ENCODE data around the gene NR3C2.

The NR3C2 gene

GRCh38 chr4:148366251-148366650 lies 76.0 kb downstream of the NR3C2 start:
- no peaks in the 10 kb centered on the region for H3K36me3 ChIP-seq (ENCODE audit: low read depth)
- no peaks in the 10 kb centered on the region for H3K4me1 ChIP-seq (ENCODE audit: insufficient read depth, poor library complexity, severe bottlenecking)
- DNase-seq (ENCODE audit: low spot score) (no peak), ATAC-seq (ENCODE audit: low read depth) (no peak)
- no peak overlapping the region for H3K4me3 ChIP-seq (ENCODE audit: severe bottlenecking)
- no peak for TF ChIP-seq CTCF (IDR thresholded peaks at IDR 0.05; ENCODE audit: poor library complexity, severe bottlenecking)
- H3K27me3 ChIP-seq (ENCODE audit: insufficient read depth, poor library complexity, severe bottlenecking): peaks cover 3% of the 10 kb centered on the region
- no peak overlapping the region for H3K27ac ChIP-seq (ENCODE audit: poor library complexity, severe bottlenecking)
- no peaks in the 10 kb centered on the region for H3K9me3 ChIP-seq (ENCODE audit: severe bottlenecking)

DNA sequence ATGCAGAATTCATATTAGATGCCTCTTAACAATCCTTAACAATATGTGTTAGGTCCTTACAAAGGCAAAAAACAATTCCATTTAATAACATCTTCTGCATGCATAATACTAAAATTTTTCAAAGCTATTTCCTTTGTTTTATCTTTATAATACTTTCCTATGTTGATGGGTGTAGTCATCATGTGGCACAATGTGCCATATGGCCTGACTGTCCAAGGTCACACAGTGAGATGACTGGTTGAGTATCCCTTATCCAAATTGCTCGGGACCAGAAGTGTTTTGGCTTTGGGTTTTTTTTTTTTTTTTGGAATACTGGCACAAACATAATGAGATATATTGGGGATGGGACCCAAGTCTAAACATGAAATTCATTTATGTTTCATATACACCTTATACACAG lies 77.7 kb downstream of the NR3C2 start:
- H3K27me3 ChIP-seq (ENCODE audit: insufficient read depth, poor library complexity, severe bottlenecking): peaks cover 3% of the 10 kb centered on the region
- H3K9me3 ChIP-seq (ENCODE audit: severe bottlenecking): no peaks in the 10 kb centered on the region
- H3K36me3 ChIP-seq (ENCODE audit: low read depth): no peaks in the 10 kb centered on the region
- H3K4me1 ChIP-seq (ENCODE audit: insufficient read depth, poor library complexity, severe bottlenecking): no peaks in the 10 kb centered on the region
- DNase-seq (ENCODE audit: low spot score) (no peak), ATAC-seq (ENCODE audit: low read depth) (no peak)
- no peak overlapping the region for H3K4me3 ChIP-seq (ENCODE audit: severe bottlenecking)
- H3K27ac ChIP-seq (ENCODE audit: poor library complexity, severe bottlenecking): no peak overlapping the region
- no peak for TF ChIP-seq CTCF (IDR thresholded peaks at IDR 0.05; ENCODE audit: poor library complexity, severe bottlenecking)

DNA sequence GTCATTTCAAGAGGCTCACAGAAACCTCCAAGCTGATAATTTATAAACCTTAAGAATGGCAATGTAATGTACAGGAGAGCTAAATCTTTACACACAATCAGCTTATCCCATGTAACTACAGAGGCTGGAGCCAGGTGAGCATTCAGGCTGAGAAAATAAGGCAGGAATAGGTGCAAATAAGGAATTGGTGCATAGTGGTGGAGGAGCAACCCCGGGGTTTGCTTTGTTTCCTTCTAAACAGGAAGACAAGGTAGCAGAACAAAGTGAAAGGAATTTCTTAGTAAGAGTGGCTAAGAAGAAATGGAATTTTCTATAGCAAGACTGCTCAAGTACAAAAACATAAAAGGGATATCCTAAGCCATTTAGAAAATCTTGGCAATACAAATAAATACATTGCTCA lies 82.4 kb downstream of the NR3C2 start:
- Histone ChIP-seq H3K4me1 (ENCODE audit: insufficient read depth, poor library complexity, severe bottlenecking) (no peaks in the 10 kb centered on the region), H3K27ac (ENCODE audit: poor library complexity, severe bottlenecking) (no peak overlapping the region), H3K9me3 (ENCODE audit: severe bottlenecking) (no peaks in the 10 kb centered on the region), H3K4me3 (ENCODE audit: severe bottlenecking) (no peak overlapping the region), H3K36me3 (ENCODE audit: low read depth) (no peaks in the 10 kb centered on the region), H3K27me3 (ENCODE audit: insufficient read depth, poor library complexity, severe bottlenecking) (no peaks in the 10 kb centered on the region)
- no peak for ATAC-seq (ENCODE audit: low read depth)
- no peak for TF ChIP-seq CTCF (IDR thresholded peaks at IDR 0.05; ENCODE audit: poor library complexity, severe bottlenecking)
- no peak for DNase-seq (ENCODE audit: low spot score)

- ATAC-seq (ENCODE audit: low read depth) (no peak), DNase-seq (ENCODE audit: low spot score) (no peak)
- no peak overlapping the region for H3K4me3 ChIP-seq (ENCODE audit: severe bottlenecking)
- no peak overlapping the region for H3K27ac ChIP-seq (ENCODE audit: poor library complexity, severe bottlenecking)
- no peaks in the 10 kb centered on the region for H3K4me1 ChIP-seq (ENCODE audit: insufficient read depth, poor library complexity, severe bottlenecking)
- H3K27me3 ChIP-seq (ENCODE audit: insufficient read depth, poor library complexity, severe bottlenecking): no peaks in the 10 kb centered on the region
- TF ChIP-seq CTCF (IDR thresholded peaks at IDR 0.05; ENCODE audit: poor library complexity, severe bottlenecking): no peak
- no peaks in the 10 kb centered on the region for H3K36me3 ChIP-seq (ENCODE audit: low read depth)
- no peaks in the 10 kb centered on the region for H3K9me3 ChIP-seq (ENCODE audit: severe bottlenecking)
These were observed 86.6 kb downstream of the NR3C2 start for GRCh38 chr4:148355442-148356123.

DNA sequence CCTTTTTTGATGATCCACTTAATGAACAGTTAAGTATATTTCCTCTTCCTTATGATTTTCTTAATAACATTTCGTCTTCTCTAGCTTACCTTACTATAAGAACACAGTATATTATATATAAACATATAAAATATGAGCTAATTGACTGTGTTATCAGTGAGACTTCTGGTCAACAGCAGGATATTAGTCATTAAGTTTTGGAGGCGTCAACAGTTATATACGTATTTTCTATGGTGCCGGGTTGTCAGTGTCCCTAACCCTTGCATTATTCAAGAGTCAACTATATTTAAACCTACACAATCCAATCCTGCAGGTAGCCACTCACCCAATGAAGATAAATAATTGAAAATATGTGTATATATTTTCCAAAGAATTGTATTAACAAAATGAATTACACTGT lies 88.0 kb downstream of the NR3C2 start:
- Histone ChIP-seq H3K4me1 (ENCODE audit: insufficient read depth, poor library complexity, severe bottlenecking) (no peaks in the 10 kb centered on the region), H3K27ac (ENCODE audit: poor library complexity, severe bottlenecking) (no peak overlapping the region), H3K27me3 (ENCODE audit: insufficient read depth, poor library complexity, severe bottlenecking) (no peaks in the 10 kb centered on the region), H3K9me3 (ENCODE audit: severe bottlenecking) (no peaks in the 10 kb centered on the region), H3K36me3 (ENCODE audit: low read depth) (no peaks in the 10 kb centered on the region), H3K4me3 (ENCODE audit: severe bottlenecking) (no peak overlapping the region)
- no peak for ATAC-seq (ENCODE audit: low read depth)
- TF ChIP-seq CTCF (IDR thresholded peaks at IDR 0.05; ENCODE audit: poor library complexity, severe bottlenecking): no peak
- DNase-seq (ENCODE audit: low spot score): no peak
